ENCODE data around the gene DLG1. TPM values are rescaled to one million over a fixed set of nuclear protein-coding genes. Genes with fewer than 3 reads are reported as not detected.

The DLG1 gene
- total and polyA plus RNA-seq, 2 experiments from 2014 or later = 27.6 to 98.0 TPM

- Histone ChIP-seq H3K27ac (ENCODE audit: low read depth) (no peak overlapping the region), H3K4me3 (no peak overlapping the region), H3K79me2 (replicated peaks; ENCODE audit: insufficient read depth) (peaks cover 22% of the 10 kb centered on the region), H3F3A (replicated peaks; ENCODE audit: low read depth) (no peaks in the 10 kb centered on the region), H3K27me3 (ENCODE audit: insufficient read depth) (no peaks in the 10 kb centered on the region), H3K4me1 (ENCODE audit: insufficient read depth) (peaks cover 24% of the 10 kb centered on the region), H3K36me3 (ENCODE audit: insufficient read depth) (no peaks in the 10 kb centered on the region), H3K9me2 (ENCODE audit: insufficient read depth) (no peaks in the 10 kb centered on the region), H4K20me1 (replicated peaks; ENCODE audit: insufficient read depth) (no peaks in the 10 kb centered on the region), H3K4me2 (peak overlapping the region; percentile 12), H2AFZ (no peak overlapping the region)
- TF ChIP-seq ZNF114 (CRISPR knock-in tag; IDR thresholded peaks at IDR 0.05) (no peak), ETS1 (IDR thresholded peaks at IDR 0.05) (no peak), NANOG (IDR thresholded peaks at IDR 0.05; ENCODE audit: borderline replicate concordance) (no peak), ZNF331 (CRISPR knock-in tag; IDR thresholded peaks at IDR 0.05; ENCODE audit: low read depth) (no peak), CREB1 (CRISPR knock-in tag; IDR thresholded peaks at IDR 0.05; ENCODE audit: low read depth) (no peak)
- TF ChIP-seq, protein P1, sequence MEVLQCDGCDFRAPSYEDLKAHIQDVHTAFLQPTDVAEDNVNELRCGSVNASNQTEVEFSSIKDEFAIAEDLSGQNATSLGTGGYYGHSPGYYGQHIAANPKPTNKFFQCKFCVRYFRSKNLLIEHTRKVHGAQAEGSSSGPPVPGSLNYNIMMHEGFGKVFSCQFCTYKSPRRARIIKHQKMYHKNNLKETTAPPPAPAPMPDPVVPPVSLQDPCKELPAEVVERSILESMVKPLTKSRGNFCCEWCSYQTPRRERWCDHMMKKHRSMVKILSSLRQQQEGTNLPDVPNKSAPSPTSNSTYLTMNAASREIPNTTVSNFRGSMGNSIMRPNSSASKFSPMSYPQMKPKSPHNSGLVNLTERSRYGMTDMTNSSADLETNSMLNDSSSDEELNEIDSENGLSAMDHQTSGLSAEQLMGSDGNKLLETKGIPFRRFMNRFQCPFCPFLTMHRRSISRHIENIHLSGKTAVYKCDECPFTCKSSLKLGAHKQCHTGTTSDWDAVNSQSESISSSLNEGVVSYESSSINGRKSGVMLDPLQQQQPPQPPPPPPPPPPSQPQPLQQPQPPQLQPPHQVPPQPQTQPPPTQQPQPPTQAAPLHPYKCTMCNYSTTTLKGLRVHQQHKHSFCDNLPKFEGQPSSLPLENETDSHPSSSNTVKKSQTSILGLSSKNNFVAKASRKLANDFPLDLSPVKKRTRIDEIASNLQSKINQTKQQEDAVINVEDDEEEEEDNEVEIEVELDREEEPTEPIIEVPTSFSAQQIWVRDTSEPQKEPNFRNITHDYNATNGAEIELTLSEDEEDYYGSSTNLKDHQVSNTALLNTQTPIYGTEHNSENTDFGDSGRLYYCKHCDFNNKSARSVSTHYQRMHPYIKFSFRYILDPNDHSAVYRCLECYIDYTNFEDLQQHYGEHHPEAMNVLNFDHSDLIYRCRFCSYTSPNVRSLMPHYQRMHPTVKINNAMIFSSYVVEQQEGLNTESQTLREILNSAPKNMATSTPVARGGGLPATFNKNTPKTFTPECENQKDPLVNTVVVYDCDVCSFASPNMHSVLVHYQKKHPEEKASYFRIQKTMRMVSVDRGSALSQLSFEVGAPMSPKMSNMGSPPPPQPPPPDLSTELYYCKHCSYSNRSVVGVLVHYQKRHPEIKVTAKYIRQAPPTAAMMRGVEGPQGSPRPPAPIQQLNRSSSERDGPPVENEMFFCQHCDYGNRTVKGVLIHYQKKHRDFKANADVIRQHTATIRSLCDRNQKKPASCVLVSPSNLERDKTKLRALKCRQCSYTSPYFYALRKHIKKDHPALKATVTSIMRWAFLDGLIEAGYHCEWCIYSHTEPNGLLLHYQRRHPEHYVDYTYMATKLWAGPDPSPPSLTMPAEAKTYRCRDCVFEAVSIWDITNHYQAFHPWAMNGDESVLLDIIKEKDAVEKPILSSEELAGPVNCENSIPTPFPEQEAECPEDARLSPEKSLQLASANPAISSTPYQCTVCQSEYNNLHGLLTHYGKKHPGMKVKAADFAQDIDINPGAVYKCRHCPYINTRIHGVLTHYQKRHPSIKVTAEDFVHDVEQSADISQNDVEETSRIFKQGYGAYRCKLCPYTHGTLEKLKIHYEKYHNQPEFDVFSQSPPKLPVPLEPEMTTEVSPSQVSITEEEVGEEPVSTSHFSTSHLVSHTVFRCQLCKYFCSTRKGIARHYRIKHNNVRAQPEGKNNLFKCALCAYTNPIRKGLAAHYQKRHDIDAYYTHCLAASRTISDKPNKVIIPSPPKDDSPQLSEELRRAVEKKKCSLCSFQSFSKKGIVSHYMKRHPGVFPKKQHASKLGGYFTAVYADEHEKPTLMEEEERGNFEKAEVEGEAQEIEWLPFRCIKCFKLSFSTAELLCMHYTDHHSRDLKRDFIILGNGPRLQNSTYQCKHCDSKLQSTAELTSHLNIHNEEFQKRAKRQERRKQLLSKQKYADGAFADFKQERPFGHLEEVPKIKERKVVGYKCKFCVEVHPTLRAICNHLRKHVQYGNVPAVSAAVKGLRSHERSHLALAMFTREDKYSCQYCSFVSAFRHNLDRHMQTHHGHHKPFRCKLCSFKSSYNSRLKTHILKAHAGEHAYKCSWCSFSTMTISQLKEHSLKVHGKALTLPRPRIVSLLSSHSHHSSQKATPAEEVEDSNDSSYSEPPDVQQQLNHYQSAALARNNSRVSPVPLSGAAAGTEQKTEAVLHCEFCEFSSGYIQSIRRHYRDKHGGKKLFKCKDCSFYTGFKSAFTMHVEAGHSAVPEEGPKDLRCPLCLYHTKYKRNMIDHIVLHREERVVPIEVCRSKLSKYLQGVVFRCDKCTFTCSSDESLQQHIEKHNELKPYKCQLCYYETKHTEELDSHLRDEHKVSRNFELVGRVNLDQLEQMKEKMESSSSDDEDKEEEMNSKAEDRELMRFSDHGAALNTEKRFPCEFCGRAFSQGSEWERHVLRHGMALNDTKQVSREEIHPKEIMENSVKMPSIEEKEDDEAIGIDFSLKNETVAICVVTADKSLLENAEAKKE (CRISPR knock-in tag; IDR thresholded peaks at IDR 0.05) = no peak
- TF ChIP-seq, protein P2, sequence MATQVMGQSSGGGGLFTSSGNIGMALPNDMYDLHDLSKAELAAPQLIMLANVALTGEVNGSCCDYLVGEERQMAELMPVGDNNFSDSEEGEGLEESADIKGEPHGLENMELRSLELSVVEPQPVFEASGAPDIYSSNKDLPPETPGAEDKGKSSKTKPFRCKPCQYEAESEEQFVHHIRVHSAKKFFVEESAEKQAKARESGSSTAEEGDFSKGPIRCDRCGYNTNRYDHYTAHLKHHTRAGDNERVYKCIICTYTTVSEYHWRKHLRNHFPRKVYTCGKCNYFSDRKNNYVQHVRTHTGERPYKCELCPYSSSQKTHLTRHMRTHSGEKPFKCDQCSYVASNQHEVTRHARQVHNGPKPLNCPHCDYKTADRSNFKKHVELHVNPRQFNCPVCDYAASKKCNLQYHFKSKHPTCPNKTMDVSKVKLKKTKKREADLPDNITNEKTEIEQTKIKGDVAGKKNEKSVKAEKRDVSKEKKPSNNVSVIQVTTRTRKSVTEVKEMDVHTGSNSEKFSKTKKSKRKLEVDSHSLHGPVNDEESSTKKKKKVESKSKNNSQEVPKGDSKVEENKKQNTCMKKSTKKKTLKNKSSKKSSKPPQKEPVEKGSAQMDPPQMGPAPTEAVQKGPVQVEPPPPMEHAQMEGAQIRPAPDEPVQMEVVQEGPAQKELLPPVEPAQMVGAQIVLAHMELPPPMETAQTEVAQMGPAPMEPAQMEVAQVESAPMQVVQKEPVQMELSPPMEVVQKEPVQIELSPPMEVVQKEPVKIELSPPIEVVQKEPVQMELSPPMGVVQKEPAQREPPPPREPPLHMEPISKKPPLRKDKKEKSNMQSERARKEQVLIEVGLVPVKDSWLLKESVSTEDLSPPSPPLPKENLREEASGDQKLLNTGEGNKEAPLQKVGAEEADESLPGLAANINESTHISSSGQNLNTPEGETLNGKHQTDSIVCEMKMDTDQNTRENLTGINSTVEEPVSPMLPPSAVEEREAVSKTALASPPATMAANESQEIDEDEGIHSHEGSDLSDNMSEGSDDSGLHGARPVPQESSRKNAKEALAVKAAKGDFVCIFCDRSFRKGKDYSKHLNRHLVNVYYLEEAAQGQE (IDR thresholded peaks at IDR 0.05; ENCODE audit: unreplicated experiment) = no peak
- no peak for DNase-seq (ENCODE audit: low spot score)
- peaks cover 30% of the 10 kb centered on the region for H3K4me1 Mint-ChIP-seq
- H3K27me3 Mint-ChIP-seq (ENCODE audit: insufficient read depth, low read depth, poor library complexity) = no peaks in the 10 kb centered on the region
- no peak overlapping the region for H3K4me3 Mint-ChIP-seq
- H3K9me3 Mint-ChIP-seq = no peaks in the 10 kb centered on the region
- no peak for ATAC-seq
- H3K36me3 Mint-ChIP-seq (ENCODE audit: low read depth) = no peaks in the 10 kb centered on the region
- H3K27ac Mint-ChIP-seq = peak overlapping the region; percentile 81; the same call in 1 of the 2 replicates
Observed at GRCh38 chr3:197175503-197175902, 122.9 kb downstream of the DLG1 start.
